ENCODE measurements around the gene BCL2L1.

Gene BCL2L1

DNA sequence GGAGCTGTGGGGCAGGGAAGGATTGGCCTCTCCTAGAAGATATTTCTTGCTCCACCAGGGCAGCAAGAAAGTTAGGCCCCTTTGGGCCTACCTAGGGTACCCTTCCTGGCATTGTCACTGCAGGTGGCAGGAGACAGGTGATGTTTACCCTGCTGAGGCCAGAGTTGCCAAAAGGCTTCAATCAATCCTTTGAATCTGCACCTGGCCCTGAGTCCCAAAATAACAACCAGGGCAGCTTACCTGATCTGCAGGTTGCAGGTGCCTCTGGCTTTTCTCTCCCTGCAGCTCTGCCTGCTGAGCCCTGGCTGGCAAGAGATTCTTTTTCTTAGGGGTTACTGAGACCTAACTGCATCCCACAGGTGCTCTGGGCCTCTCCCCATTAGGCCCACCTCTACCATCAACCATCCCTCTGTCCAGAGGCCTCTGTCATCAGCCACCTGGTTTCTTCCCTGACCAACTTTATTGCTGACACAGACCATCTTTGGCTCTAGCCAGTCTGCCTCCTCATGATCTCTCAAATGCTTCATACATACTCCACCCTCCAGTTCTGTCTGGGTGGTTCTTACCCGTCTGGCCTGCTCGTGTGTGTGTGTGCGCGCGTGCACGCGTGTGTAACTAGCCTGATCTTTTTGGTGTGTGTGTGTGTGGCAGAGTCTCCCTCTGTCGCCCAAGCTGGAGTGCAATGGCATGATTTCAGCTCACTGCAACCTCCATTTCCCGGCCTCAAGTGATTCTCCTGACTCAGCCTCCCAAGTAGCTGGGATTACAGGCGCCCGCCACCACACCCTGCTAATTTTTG lies 13.7 kb downstream of the BCL2L1 start:
- peak; percentile 98 for DNase-seq

DNA sequence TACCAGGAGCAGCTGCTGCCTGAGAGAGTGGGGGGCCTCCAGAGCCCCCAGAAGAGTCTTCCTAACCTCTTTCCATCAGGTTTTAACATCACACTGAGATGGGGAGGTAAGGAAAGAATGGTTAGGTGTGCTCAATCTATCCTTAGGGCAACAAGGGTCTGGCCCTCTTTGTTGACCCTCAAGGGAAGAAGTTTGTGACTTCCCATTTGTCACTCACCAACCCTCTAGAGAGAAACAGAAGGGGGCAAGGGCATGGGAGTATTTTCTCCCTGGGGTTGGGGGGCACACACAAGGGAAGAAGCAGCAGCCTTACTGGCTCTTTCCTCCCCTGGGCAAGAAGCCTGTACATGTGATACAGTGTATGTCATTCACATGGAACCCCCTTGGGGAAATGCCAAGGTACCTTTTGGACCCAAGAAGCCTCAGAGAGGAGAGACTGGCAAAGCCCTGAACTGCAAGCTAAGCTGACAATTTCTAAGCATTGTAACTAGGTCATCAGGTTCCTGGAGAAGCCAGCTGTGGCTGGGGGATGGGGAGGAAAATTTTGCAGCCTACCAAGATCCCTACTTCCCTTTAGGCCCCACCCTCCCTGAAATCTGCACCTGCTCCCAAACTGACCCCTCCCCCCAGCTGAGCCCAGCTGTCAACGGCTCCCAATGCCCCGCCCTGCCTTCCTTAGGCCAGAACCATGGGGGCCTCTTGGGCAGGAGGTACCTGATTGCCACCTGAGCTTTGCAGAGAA lies 14.5 kb downstream of the BCL2L1 start:
- peak; percentile 98 for DNase-seq

DNA sequence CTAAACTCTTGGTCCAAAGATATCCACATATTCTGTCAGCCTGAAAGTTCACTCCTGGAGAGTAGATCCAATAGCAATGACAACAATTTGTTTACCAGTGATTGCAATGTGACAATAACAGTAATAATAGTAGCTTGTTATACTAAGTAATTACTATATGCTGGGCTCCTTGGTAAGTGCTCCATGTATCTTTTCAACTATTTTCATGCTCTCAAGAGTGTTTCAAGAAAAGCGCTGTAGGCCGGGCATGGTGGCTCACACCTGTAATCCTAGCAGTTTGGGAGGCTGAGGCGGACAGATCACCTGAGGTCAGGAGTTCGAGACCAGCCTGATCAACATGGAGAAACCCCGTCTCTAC lies 15.4 kb downstream of the BCL2L1 start:
- DNase-seq, result no peak

DNA sequence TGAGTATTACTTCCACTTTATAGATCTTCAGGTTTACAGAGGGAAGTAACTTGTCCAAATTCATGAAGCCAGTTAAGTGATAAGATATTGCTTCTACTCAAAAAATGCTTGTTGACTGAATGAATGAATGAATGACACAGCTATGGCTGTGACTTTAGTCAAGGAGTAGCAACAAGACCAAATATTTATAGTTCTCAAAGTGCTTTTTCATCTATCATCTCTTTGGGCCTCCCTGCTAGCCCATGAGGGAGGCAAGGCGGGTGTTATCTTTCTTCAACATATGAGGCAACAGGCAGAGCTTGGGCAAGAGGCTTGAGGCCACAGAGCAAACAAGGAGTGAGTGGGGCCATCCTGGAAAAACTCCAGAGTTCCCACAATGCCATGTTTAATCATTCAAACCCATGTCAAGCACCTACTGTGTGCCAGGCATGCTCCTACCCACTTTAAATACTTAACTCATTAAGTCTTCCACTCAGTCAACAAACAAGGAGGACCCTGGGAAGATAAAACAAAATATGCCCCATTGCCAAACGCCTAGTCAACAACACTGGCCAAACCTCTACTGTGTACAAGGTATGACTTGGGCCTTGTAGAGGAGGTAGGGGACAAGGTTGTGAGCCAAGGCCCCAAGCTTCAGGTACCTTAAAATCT lies 15.9 kb downstream of the BCL2L1 start:
- no peak for DNase-seq

DNA sequence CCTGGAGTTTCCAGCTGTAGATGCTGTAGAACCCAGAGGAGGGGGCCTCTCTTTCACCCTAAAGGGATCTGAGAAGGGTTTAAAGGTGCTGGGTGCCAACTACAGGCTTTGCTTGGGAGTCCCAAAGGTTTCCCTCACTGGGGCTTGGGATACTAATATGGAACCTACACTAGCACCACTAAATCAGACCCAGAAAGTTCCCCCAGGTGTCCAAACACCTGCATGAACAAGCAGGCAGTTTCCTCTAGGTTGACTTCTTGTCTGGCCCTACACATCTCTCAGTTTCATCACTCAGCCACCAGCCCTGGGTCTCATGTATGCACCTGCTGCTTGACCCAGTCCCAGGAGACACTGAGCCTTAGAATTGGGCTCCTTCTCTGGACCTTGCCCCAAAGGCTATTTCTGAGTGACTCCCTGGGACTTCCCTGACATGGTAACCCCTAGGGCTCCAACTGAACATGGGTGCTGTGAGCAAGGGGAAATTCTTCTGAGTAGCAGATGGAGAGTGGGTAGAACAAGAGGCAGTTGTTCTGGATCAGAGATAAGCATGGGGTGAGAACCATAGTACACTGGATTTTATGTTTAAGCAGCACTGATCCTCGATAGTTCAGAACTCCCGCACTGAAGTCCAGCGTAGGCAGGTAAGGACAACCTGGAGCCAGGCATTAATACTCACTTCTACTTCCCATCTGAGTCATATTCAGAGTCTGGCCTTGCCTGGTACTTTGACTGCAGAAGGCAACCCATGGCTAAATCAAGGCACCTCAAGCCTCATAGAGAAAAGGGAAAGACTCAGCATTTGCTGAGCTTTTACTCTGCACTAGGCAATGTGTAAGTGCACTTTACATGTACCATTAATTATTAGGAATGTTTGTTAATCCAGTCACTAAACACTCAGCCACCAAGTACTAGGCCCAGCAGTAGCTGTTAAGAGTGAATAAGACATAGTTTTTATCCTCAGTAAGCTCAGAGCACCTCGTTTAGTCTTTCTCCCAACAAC lies 16.8 kb downstream of the BCL2L1 start:
- no peak for DNase-seq

DNA sequence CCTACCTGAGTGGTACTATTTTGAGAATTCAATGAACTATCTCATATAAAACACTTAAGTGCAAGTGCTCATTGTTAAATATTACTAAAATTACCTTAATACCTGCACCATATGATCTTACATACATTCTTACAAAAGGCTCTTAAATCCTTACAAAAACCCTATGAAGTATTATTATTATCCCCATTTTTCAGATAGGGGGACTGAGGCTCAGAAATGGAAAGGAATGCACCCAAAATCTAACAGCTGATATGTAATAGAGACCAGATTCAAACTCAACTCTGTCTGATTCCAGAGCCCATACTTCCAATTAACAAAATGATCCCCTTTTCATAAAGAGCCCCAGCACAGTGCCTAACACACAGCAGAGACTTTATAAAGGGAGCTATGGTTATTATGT lies 17.5 kb downstream of the BCL2L1 start:
- DNase-seq, result no peak

DNA sequence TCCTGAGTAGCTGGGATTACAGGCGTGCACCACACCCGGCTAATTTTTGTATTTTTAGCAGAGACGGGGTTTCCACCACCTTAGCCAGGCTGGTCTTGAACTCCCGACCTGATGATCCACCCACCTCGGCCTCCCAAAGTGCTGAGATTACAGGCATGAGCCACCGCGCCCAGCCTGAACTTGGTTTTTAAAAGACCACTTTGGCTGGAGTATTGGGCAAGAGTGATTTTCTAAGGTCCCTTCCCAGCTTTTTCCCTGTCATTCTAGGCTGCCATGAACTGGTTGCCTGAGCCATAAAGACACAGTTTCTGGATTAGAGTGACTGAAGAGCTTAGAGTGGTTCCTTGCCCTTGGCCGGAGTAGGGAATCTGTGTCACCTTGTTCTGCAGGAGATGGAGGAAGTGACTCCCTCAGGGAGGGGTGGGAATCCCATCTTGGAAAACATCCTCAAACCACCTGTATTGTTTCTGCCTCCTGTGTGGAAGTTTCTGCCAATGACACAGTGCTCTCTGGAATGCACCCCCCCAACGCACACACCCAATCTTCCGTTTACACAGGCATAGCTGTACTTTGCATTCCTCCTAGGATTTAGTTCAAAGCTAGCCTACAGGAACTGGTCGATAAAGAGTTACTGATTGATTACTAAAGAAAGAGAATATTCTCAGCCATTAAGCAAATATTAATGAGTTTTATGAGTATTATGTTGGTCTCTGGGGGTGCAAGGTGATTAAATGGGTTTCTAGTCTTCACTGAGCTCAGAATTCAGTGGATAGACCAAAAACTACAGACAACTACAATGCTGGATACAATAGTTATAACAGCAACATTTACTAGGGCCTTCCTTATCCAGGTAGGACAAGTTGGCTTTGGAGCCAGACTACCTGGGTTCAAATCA lies 18.2 kb downstream of the BCL2L1 start:
- no peak for DNase-seq

DNA sequence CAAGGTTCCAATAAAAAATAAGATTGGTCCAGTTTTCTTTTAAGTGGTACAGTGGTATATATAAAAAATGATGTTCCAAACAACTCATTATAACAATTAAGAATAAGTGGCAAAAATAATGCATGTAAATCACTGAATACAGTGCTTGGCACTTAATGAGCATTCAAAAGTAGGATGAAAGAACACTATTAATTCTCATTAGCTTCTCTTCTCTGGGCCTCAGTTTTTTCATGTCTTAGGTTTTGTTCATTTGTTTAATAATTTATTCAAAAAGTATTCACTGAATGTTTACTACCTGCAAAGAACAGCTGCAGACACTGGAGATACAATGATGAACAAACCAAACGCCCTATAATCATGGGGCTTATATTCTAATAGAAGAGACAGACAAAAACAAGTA lies 21.1 kb downstream of the BCL2L1 start:
- DNase-seq, result no peak

DNA sequence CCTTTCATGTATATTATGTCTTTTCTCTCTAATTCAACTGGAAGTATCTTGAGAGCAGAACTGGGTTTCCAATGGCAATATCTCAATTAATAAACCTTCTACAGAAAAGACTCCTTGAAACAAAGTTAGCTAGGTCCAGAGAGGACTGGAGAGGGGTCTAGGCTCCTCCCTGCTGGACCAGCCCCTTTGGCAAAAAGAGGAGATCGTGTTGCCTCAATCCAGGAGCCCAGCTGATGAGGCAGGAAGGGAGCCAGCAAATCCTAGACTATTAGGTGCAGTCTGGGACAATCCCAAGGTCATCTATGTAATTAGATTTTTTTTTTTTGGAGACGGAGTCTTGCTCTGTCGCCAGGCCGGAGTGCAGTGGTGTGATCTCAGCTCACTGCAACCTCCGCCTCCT lies 21.9 kb downstream of the BCL2L1 start:
- no peak for DNase-seq

DNA sequence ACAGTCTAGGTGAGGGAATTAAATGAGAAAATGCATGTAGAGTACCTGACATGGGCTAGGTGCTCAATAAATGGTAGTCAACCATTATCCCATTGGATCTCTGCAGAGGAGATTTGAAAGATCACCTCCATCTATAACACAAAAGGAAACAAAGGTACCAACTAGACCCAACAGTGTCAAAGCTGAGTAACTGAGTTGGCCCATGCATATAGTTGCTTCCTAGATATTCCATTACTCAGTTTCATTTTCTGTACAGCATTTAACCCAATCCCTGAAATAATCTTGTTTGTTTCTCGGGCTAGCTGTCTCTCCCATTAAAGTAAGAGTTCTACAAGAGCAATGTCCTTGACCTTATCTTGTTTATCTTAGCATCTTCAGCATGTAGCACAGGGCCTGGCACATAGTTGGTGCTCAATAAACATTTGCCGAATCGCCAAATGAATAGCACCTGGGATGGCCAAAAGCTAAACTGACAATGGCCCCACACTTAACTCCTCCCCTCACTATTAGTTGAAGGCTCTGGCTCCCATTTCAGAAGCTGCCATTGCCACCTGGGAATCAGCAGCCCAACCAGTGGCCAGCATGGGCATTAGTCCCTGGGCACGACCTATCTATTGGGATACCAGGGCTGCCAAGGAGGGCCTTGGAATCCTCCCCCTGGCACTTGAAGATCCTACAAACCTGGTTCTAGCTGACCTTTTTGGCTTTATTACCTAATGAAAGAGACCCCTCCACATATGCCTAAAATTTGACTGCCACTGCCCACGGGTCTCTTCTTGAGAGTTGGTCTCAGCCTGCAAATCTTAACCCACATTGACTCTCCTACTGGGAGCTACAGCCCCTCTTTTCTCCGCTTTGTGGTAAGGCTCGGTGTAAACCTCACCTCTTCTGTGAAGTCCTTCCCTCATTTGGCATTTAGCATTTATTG lies 22.6 kb downstream of the BCL2L1 start:
- DNase-seq, result no peak

DNA sequence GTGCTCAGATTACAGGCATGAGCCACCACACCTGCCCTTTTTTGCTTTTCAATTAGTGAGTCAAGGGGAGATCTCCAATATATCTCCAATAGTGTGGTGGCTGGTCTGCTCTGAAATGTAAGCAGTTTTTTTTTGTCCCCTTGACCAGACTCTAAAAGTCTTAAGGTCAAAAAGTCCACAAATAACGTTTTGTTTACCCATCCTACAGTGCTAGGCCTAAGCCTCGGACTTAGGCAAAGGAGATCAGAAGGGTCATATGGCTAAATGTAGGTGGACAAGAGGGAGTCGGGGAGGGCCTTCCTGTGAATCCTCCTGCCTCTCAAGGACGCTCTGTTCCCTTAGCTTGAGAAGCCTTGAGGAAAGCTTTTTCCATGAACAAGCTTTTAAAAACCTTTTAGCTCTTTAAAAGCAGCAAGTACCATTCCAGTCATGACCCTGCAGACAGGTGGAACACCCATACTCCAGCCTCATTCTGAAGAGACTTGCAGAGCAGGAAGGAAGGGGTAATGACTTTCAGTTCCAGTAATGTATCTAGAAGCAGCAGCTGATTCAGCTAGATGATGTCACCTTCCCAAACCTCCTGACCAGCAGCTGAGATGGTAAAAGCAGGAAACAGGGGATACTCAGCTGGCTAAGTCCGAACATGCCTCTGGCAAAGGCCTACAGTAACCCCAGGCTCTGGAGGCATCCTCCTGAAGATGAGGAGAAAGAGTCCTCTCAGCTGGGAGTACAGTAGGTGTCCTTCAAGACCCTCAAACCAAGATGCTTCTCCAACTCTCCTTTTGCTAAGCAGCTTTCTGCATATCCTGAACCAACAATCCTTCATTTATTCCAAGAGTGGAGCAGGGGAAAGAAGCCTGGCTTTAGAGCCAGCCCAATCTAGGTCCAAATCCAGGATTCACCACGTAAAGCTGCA lies 23.6 kb downstream of the BCL2L1 start:
- DNase-seq, result no peak

DNA sequence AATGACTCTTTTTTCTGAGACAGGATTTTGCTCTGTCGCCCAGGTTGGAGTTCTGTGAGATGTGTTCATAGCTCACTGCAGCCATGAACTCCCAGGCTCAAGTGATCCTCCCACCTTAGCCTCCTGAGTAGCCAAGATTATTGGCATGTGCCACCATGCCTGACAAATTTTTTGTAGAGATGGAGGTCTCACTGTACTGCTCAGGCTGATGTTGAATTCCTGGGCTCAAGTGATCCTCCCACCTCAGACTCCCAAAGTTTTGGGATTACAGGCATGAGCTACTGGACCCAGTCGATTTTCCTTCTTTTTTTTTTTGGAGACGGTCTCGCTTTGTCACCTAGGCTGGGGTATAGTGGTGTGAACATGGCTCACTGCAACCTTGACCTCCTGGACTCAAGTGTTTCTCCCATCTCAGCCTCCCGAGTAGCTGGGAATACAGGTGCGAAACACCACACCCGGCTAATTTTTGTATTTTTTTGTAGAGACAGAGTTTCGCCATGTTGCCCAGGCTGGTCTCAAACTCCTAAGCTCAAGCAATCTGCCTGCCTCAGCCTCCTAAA lies 24.3 kb downstream of the BCL2L1 start:
- no peak for DNase-seq

DNA sequence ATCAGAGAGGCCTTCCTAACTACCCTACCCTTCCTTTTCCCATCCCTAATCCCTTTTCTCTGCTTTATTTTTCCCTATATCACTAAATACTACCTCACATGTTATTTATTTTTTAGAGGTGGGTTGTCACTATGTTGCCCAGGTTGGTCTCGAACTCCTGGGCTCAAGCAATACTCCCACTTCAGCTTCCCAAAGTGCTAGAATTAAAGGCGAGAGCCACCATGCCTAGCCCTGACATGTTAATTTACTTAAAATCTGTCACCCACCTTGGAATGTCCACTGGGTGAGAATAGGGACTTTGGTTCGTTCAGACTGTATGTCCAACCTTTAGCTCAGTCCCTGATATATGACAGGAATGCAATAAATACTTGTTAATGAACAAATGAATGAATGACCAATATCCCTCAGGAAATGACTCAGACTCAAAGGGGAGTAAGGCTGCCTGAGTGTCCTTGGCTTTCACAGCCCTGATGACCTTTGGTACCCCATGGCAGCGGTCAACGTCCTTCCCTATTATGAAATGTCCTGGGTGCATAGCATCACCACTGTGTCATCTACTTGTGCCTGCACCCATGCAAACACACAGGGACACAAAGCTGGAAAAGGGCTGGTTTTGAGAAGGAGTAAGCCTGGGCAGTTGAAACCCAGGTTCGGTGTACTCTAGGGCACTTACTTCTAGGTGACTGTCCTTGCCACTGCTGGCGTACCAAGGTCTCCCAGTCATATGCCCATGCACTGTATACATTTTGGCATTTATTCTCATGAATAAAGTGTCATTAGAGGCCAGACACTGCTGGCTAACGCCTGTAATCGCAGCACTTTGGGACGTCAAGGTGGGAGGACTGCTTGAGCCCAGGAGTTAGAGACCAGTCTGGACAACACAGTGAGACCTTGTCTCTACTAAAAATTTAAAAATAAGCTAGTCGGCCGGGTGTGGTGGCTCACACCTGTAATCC lies 26.5 kb downstream of the BCL2L1 start:
- no peak for DNase-seq

DNA sequence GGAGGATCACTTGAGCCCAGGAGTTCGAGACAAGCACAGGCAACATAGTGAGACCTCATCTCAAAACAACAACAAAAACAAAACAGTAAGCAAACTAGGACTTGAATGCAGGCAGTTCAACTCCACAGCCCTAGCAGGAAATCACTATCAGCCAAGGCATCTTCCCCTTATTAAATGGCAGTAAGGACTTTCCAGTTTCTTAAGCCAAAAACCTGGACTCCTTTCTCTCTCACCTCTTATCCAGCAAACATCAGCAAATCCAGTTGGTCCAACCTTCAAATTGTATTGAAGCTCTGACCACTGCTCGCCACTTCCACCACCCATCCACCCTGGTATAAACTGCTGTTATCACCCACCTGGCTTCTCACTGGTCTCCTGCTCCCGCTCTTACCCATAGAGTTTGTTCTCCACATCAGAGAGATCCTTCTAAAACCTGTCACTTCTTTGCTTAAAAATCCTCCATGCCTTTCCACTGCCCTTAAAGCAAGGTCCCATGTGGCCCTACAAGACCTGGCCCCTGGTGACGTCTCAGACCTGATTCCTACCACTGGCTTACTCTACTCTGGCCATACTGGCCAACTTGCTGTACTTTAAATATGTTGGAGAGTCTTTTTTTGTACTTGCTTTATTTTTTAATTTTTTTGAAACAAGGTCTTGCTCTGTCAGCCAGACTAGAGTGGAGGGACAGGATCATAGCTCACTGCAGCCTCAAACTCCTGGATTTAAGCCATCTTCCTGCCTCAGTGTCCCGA lies 27.6 kb downstream of the BCL2L1 start:
- DNase-seq, result no peak

DNA sequence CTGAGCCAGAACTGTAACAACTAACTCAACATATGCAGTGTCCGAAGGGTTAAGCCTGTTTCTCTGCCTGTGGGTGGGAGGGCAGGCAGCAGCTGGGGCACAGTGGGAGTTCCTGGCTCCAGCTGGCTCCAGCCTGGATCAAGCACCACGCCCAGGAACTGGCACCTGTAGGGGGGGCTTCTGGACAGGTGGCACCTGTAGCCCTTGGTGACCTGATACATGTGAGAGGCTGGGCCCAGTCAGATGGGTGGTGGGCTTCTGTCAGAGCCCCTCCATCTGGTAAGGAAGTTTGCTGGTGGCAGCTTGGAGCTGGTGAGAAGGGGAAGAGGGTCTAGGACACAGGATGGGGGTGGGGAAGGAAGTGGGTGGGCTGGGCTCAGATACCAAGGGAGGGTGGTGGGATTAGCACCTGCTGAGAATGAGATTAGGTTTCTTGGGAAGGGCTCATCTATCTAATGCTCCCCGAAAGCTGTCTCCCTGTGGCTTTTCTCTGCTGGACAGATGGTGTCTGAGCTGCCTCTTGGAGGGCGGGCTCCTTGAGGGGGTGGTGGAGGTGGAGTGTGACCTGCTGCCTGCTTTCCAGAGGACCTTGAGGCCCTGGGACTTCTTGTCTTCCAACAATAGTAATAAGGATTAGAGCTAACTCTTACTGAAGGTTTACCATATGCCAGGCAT lies 28.5 kb downstream of the BCL2L1 start:
- DNase-seq, result peak; percentile 23

DNA sequence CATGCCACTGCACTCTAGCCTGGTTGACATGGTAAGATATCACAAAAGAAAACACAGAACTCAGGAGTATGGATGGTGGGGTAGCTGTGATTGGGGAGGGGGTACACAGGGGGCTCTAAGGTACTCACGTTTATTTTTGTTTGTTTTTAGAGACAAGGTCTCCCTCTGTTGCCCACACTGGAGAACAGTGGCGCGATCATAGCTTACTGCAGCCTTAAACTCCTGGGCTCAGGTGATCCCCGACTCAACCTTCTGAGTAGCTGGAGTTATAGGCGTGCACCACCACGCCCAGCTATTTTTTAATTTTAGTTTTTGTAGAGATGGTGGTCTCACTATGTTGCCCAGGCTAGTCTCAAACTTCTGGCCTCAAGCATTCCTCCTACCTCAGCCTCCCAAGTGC lies 29.3 kb downstream of the BCL2L1 start:
- DNase-seq, result no peak
